Tibial nerve (tissue), 3 donors: ENCODE results near the gene BOLA3.

Experiments used
- POLR2A ChIP-seq, 2 donors: fragments of 450-650 bp; IDR thresholded peaks; one replicate each; pipeline ENCODE4 v1.6.1; 2017; ENCODE audit warnings: antibody characterized with exemption in 2 of 2, mild to moderate bottlenecking in 2 of 2, moderate library complexity in 2 of 2
- TF ChIP-seq, protein P1 (sequence below), 5 experiments: fragments of 200-600 bp in 3 of 5; fragments of 450-650 bp in 2 of 5; sonication (generic) in 3 of 5; IDR thresholded peaks; one replicate each; pipeline ENCODE4 v1.5.1; 2016 to 2019; ENCODE audit warnings: antibody characterized with exemption in 5 of 5, mild to moderate bottlenecking in 3 of 5, moderate library complexity in 2 of 5

DNA sequence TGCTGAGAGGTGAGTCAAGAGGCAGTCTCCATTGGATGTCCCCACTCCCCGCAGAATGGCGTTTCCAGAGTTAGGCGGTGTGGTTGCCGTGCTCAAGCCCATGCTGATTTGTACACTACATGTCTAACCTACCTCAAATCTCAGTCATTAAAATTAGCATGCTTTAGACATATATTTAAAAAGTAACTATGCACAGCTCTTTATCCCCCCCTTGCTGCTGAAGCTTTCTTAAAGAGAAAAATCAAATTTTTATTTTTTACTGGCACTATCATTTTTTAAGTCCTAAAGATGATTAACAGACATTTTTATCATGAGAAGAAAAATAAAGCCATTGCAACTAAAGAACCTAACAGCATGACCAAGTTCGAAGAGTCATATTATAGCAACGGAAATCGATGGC, 42.9 kb downstream of the BOLA3 start:
- TF ChIP-seq, protein P1, sequence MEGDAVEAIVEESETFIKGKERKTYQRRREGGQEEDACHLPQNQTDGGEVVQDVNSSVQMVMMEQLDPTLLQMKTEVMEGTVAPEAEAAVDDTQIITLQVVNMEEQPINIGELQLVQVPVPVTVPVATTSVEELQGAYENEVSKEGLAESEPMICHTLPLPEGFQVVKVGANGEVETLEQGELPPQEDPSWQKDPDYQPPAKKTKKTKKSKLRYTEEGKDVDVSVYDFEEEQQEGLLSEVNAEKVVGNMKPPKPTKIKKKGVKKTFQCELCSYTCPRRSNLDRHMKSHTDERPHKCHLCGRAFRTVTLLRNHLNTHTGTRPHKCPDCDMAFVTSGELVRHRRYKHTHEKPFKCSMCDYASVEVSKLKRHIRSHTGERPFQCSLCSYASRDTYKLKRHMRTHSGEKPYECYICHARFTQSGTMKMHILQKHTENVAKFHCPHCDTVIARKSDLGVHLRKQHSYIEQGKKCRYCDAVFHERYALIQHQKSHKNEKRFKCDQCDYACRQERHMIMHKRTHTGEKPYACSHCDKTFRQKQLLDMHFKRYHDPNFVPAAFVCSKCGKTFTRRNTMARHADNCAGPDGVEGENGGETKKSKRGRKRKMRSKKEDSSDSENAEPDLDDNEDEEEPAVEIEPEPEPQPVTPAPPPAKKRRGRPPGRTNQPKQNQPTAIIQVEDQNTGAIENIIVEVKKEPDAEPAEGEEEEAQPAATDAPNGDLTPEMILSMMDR (IDR thresholded peaks at IDR 0.05): no peak
- TF ChIP-seq POLR2A (IDR thresholded peaks at IDR 0.05): no peak
